ENCODE data around the gene NKAIN2. TPM values are rescaled to one million over a fixed set of nuclear protein-coding genes. Genes with fewer than 3 reads are reported as not detected.

Gene NKAIN2
- total RNA-seq, 1 donor from 2014 or later, result 0.37 TPM

GRCh38 chr6:124738482-124738881 lies 934.8 kb downstream of the NKAIN2 start:
- DNase-seq (ENCODE audit: low read depth), result peak; percentile 5

DNA sequence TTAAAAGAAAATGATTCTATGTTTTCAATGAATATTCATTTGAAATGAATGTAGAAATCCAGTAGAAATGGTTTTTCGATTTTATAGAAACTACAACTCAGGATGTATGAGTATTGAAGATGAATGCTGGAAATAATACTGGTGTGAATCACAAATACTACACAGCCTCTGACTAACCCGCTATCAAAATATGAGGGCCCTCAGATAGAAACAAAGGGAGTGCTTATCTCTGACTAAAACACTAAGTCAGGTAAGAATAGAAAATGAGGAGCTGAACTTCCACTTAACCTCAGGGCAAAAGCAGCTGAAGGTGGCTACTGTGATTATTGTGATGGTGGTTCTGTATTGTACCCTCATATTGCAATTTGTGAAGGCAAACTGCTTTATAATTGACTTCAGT lies 937.7 kb downstream of the NKAIN2 start:
- no peak for DNase-seq (ENCODE audit: low read depth)

DNA sequence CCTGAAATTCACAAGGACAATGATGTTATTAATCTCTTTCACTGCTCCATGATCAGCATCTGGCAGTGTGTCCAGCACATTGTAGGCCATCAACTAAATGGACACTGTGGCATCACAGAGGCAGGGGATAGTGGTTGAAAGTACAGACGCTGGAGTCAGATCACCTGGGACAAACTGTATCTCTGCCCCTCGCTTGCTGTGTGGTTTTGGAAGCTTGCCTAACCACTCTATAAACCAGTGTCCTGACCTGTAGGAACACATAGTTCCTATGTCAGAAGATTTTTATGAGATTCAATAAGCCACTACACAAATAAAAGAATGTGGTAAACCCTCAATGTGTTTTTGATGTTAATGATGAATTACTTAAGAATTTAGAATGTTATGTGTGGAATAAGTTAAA lies 939.3 kb downstream of the NKAIN2 start:
- peak; percentile 10 for DNase-seq (ENCODE audit: low read depth)

DNA sequence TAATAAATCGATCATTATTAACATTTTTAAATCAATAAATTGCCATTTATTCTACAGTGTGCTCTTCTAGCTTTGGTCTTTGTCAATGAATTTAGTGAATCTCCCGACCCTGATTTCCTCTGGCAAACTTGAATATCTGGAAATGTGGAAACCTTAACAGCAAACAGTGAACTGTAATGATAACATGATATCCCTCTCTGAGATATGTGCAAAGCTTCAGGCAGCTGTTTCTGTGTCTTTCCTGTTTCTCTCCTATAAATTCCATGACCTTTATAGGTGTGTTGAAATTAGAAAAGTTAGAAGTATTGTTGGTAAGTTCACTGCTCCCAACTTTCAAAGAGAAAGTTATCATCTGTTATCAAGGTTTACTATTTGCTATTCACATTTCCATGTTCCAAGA lies 939.8 kb downstream of the NKAIN2 start:
- DNase-seq (ENCODE audit: low read depth), result no peak

GRCh38 chr6:124747349-124747748 lies 943.7 kb downstream of the NKAIN2 start:
- no peak for DNase-seq (ENCODE audit: low read depth)

DNA sequence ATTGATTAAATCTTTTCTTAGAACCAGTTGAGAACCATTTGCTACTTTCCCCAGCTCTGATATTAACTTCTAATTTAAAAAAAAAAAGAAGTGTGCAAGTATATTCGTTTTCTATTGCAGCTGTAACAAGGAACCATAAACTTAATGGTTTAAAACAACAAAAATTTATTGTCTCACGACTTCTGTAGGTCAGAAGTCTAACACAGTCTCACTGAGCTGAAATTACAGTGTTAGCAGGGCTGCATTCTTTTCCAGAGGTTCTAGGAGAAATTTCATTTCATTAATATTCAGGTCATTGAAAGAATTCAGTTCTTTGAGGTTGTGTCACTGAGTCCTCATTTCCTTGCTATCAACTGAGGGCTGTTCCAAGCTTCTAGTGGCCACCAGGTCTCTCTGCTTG lies 945.1 kb downstream of the NKAIN2 start:
- no peak for DNase-seq (ENCODE audit: low read depth)

DNA sequence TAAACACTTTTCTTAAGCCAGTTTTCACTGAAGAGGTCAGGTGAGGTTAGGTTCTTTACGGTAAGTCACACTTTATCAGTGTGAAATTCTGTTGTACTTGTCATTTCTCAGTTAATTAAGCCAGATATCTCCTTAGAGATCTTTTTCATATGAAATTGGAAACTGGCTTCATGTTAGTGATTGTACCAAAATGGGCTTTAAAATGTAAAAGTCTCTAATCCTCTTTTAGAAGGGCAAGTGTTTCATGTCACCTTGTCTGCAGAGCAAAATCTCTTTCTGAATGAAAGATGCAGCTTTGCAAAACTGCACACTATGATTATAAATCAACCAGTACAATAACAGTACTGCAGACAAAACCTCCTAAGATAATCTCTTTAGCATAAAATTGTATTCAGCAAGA lies 949.3 kb downstream of the NKAIN2 start:
- DNase-seq (ENCODE audit: low read depth), result no peak

- no peak for DNase-seq (ENCODE audit: low read depth)
These were observed 950.0 kb downstream of the NKAIN2 start for GRCh38 chr6:124753562-124754105.

DNA sequence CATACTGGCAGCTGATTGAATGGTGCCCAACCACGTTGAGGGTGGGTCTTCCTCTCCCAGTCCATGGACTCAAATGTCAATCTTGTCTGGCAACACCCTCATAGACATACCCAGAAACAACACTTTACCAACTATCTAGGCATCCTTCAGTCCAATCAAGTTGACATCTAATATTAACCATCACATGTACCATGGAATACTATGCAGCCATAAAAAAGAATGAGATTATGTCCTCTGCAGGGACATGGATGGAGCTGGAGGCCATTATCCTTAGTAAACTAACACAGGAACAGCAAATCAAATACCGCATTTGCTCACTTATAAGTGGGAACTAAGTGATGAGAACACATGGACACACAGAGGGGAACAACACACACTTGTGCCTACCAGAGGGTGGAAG lies 951.7 kb downstream of the NKAIN2 start:
- no peak for DNase-seq (ENCODE audit: low read depth)

- no peak for DNase-seq (ENCODE audit: low read depth)
These were observed 953.9 kb downstream of the NKAIN2 start for GRCh38 chr6:124757560-124757959.

- DNase-seq (ENCODE audit: low read depth), result no peak
These were observed 955.0 kb downstream of the NKAIN2 start for GRCh38 chr6:124758663-124759062.

DNA sequence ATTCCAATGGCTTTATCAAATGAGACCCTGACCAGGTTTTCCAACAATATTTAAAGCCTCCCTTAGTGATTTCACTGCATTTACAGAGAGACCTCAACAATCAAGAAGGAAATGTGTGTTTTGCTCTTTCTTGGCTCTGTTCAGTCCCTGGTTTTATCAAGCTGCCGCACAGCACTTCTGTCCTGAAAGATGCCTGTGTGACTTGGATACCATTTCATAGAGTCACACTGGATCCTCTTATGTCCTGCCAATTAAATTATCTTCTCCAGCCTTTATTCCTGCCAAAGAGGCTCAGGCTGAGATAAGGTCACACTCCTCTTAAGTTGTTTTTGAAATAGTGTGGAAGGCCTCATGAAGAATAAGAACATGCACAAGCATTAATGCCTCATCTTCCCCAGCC lies 961.6 kb downstream of the NKAIN2 start:
- DNase-seq (ENCODE audit: low read depth), result no peak

- DNase-seq (ENCODE audit: low read depth), result no peak
These were observed 964.6 kb downstream of the NKAIN2 start for GRCh38 chr6:124768224-124768623.

DNA sequence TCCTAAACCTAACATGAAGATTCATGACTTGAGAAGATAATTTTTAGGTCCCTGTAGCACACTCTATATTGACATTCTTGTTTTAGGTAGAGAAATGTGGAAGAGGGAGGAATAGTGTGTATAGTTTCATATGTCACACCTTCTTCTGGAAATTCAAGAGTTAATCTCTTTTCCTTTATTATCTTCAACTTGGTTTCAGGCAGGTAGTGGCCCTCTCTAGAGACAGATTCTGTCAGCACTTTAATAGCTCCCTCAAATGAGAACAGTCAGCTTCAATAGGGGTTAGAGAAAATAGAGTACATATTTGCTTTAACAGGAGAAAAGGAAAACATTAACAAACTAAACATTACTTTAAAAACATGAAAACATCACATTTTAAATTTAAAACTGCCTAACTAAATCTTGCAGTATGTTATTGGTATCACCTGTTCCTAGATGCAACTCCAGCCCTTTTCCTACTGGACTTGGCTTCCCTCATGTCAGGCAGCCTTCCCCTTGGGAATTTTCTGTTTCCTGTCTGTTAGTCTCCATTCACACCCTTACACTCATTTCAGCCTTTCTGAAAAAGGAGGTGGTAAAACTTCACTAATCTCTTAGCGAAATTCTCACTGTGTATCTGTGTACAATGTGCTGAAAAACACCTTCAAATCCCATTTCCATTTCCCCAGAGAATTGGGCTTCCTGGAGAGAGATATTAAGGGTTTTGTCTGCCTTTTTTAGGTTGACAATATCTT lies 966.3 kb downstream of the NKAIN2 start:
- DNase-seq (ENCODE audit: low read depth), result peak; percentile 6

- no peak for DNase-seq (ENCODE audit: low read depth)
These were observed 967.1 kb downstream of the NKAIN2 start for GRCh38 chr6:124770784-124771183.

GRCh38 chr6:124772733-124773319 lies 969.2 kb downstream of the NKAIN2 start:
- no peak for DNase-seq (ENCODE audit: low read depth)

DNA sequence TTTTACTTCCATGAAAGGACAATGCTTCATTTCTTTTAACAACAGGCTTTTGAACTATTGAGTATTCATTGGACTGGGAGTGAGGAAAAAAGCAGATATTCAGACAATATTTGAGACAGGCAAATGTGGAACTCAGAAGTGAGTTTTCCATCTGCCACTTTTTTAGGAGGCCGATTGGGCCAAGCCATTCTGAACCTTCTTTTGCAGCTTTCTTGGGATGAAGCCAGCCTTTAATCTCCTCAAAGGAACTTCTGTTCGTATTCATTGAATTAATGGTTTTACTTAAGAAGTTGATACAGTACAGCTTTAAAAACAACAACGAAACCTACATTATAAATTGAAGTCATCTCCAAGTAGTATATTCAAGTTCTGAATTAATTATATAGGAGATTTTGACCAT lies 971.5 kb downstream of the NKAIN2 start:
- no peak for DNase-seq (ENCODE audit: low read depth)

GRCh38 chr6:124777863-124778262 lies 974.2 kb downstream of the NKAIN2 start:
- no peak for DNase-seq (ENCODE audit: low read depth)

DNA sequence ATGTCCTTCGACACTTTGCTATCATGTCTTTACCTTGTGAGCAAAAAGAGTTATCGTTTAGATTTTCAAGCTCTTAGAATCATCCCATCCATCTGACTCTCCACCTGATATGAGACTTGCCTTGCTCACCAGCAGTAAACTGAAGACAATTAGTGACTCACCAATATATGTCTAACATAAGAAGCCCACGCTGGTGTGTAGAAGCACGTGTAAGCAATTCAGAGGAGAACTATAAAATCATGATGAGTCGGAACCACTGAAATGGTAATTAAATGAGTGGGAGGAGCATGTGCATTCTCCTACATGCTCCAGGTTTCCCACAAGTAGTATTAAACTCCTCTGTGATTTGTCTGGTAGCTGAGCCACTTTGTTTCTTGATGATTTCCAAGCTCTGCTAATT lies 977.0 kb downstream of the NKAIN2 start:
- DNase-seq (ENCODE audit: low read depth), result no peak

DNA sequence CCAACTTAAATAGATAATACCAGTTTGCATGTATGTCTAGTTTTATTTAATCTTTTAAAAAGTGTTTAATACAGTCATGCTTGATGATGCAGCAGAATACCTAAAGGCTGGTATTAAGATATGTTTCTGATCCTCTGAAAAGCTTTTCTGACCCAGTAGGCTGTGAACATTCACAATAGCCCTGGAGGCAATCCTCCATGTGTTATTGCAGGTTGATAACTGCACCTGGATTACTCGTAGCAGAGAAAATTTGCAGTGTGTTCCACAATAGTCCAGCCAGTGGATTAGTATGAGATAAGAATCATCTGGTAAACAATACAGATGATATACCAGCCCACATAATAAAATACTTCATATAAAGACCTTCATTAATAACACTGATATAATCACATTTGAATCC lies 979.7 kb downstream of the NKAIN2 start:
- no peak for DNase-seq (ENCODE audit: low read depth)

GRCh38 chr6:124791156-124791555 lies 987.5 kb downstream of the NKAIN2 start:
- DNase-seq (ENCODE audit: low read depth), result no peak

DNA sequence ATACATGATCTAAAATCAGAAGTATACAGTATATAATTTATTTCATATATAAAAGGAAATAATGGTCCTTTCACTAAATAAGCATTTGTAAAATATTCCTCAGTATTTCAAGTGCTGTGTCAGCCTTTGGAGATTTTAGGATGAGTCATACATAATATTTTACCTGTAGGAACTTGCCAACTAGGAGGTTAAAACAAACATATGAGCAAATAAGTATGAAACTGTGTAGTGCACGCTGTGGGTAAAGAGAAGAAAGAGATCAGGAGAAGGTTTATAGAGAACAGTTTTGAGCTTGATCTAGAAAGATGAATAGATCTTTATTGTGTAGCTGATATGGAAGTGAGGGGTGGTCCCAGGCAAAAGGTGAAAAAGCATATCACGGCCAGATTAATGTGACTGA lies 988.7 kb downstream of the NKAIN2 start:
- no peak for DNase-seq (ENCODE audit: low read depth)

GRCh38 chr6:124793398-124793797 lies 989.7 kb downstream of the NKAIN2 start:
- no peak for DNase-seq (ENCODE audit: low read depth)

All from myocyte (in vitro differentiated cells).